ENCODE measurements around the gene NPAS3. TPM values are rescaled to one million over a fixed set of nuclear protein-coding genes. Genes with fewer than 3 reads are reported as not detected.

NPAS3 gene
- total RNA-seq, 1 donor from 2014 or later: 0.95 TPM

DNA sequence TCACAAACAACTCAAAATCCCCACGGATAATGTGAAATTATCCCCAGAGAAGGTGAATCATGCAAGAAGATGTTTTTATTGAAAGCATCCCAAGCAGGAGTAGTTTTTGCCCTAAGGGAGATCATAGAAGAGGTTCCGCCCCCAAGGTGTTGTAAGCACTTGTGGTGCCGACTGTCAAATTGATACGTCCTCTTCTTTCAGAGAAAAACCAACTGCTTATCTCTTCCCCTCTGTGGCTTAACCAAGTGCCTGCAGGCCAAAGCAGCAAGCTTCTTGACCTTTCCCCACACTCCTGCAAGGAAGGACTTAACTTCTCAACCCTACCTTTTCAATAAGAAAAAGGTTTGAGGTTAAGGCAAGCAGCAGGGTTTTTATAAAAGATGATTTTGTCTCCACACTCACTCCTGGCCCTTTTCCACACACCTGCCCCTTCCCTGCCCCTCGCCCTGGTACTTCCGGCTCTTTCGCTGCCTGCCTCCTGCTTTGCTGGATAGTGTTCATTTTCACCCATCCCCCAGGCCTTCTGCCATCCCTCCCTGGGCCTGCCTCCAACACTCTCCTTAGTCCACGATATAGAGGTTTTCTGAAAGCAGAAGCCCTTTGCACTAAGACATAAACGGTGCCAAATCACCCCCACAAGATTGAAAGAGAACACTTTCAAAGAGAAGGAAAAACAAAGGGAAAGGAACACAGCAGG, 897.7 kb downstream of the NPAS3 start:
- Histone ChIP-seq H3K4me1 (no peaks in the 10 kb centered on the region), H3K36me3 (no peaks in the 10 kb centered on the region), H3K27ac (no peak overlapping the region), H3K9me3 (no peaks in the 10 kb centered on the region), H3K4me3 (no peak overlapping the region), H3K27me3 (ENCODE audit: low read depth) (no peaks in the 10 kb centered on the region)
- intact Hi-C loops (cut with DNase I): no loop called here
- DNase-seq (no peak), ATAC-seq (no peak)
- TF ChIP-seq, protein P1, sequence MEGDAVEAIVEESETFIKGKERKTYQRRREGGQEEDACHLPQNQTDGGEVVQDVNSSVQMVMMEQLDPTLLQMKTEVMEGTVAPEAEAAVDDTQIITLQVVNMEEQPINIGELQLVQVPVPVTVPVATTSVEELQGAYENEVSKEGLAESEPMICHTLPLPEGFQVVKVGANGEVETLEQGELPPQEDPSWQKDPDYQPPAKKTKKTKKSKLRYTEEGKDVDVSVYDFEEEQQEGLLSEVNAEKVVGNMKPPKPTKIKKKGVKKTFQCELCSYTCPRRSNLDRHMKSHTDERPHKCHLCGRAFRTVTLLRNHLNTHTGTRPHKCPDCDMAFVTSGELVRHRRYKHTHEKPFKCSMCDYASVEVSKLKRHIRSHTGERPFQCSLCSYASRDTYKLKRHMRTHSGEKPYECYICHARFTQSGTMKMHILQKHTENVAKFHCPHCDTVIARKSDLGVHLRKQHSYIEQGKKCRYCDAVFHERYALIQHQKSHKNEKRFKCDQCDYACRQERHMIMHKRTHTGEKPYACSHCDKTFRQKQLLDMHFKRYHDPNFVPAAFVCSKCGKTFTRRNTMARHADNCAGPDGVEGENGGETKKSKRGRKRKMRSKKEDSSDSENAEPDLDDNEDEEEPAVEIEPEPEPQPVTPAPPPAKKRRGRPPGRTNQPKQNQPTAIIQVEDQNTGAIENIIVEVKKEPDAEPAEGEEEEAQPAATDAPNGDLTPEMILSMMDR (IDR thresholded peaks at IDR 0.05): no peak

DNA sequence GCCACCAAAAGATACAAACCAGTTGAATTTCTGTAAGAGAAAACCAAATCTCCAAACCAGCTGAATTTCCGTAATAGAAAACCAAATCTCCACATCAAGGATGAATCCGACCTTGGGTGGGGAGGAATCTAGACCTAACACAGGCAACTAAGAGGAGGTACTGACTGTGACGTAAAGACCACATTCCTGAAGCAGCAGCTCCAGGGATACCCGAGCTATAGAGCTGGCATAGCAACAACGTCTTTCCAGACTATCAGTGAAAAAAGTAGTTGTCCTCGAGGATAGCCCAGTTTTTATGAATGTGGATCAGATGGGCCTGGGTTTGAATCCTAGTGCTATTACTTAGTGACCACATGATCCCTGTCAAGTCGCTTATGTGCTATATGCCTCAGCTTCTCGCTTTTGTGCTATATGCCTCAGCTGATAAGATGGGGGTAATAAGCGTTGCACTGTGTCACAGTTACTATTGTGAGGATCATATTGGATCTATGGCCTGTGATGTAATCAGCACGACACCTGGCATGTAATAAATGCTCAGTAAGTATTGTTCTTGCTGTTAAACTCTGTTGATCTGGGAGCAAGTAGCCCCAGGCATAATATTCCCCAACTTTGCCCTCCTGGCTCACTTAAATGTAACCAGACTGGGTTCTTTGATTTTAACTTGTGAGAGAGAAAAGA, 898.4 kb downstream of the NPAS3 start:
- intact Hi-C loops (cut with DNase I): no loop called here
- TF ChIP-seq, protein P1 (IDR thresholded peaks at IDR 0.05): no peak
- H3K36me3 ChIP-seq: no peaks in the 10 kb centered on the region
- no peaks in the 10 kb centered on the region for H3K4me1 ChIP-seq
- no peak overlapping the region for H3K4me3 ChIP-seq
- DNase-seq: no peak
- no peaks in the 10 kb centered on the region for H3K9me3 ChIP-seq
- no peaks in the 10 kb centered on the region for H3K27me3 ChIP-seq (ENCODE audit: low read depth)
- ATAC-seq: no peak
- H3K27ac ChIP-seq: no peak overlapping the region

DNA sequence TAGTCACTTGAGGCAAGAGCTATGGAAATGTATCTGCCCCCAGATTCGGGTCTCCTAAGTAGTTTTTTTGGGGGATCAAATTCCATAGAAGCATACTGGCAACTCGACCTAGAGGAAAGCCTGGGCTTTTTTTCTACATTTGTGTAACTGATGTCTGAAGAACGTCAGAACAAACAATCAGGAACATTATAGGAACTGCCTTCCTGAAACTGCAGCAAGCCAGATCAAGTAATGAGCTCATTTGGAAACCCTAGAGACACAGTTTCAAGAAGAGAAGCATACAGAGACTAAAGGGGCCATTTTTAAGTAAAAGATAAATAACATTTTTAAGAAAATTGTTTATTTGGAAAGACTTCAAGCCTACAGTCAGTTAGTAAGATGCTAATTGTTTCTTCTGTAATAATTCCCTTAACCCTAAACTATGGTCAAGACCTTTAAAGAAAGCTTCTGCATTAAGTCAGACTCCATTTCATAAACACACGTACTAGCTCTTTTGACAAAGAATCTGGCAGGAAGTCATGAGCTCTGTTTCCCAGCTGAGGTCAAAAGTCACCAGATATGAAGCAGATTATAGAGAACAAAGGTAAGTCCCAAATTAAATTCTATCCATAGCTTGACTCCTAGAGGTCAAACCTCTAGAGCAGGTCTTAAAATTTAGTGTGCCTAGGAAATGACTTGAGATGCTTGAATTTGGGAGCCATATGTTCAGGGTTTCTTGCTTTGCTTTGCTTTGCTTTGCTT, 899.4 kb downstream of the NPAS3 start:
- H3K9me3 ChIP-seq: no peaks in the 10 kb centered on the region
- ATAC-seq (no peak), DNase-seq (no peak)
- TF ChIP-seq, protein P1 (IDR thresholded peaks at IDR 0.05): no peak
- H3K27me3 ChIP-seq (ENCODE audit: low read depth): peaks cover 6% of the 10 kb centered on the region
- H3K4me3 ChIP-seq: no peak overlapping the region
- H3K27ac ChIP-seq: no peak overlapping the region
- H3K4me1 ChIP-seq: no peaks in the 10 kb centered on the region
- intact Hi-C loops (cut with DNase I): no loop called here
- H3K36me3 ChIP-seq: no peaks in the 10 kb centered on the region

DNA sequence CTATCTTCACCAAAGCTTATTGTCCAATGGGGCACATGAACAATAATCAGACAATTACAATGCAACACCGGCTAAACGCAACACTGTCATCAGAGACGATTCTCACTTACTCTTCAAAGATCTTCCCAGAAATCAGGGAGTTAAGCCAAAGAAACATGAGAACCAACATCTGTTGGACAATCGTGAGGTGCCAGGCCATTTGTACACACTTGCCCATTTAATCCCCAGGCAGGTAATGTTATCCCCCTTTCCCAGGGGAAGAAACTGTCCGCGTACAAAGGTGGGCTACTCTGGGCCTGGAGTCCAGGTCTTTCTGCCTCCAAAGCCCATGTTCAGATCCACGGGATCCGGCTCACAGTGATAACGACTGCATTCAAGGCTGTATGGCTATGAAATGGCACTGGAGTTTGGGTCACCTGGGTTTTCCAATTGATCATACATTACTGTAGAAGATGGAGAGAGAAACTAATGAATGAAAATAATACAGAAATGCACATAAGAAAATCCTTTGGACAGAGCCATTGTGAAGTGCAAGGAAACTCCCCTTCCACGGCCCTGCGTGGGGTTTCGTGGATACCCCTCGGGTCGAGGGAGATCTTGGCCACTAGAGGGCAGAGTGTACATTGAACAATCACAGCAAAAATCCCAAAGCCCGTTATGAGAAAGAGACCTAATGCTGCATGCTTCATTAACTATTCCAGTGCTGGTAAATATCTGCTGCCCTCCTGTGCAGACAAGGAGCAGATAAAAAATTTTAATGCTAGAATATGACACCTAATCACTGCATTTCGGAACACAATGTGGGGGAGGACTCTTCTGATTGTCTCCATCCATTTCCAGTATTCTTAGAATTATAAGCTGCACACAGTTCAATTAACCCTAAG, 900.8 kb downstream of the NPAS3 start:
- peak; percentile 45 for DNase-seq

More for the DNA sequence above, 900.8 kb downstream of the NPAS3 start:
- H3K27ac ChIP-seq: no peak overlapping the region
- H3K9me3 ChIP-seq: no peaks in the 10 kb centered on the region
- peaks cover 6% of the 10 kb centered on the region for H3K27me3 ChIP-seq (ENCODE audit: low read depth)
- intact Hi-C loops (cut with DNase I): no loop called here
- TF ChIP-seq, protein P1 (IDR thresholded peaks at IDR 0.05): peak; percentile 85
- no peak overlapping the region for H3K4me3 ChIP-seq
- H3K4me1 ChIP-seq: no peaks in the 10 kb centered on the region
- H3K36me3 ChIP-seq: no peaks in the 10 kb centered on the region
- ATAC-seq: peak; percentile 70 to 77
